Stimulated activated memory B cell treated with anti-CD40 and anti-IgM and Interleukin-4, amounts not matched to agents 10 μg/mL and 1 μg/mL and 100 μg/mL, for 72 hours (primary cell): Measurements from ENCODE around the gene C2orf72.
"Not testable (repeated sequence)": the region's sequence is repeated elsewhere in the genome, so short reads cannot be mapped to it uniquely, and the experiment has no call there.

Source experiments
- ATAC-seq: fragments of 150-1000 bp; cut with Tn5 transposase; 2 replicates; pipeline ENCODE4 v1.10.0; 2021
- H3K27ac Mint-ChIP-seq: one replicate; pipeline ENCODE4 v1.8.0; 2022; ENCODE audit warnings: mild to moderate bottlenecking, mixed read lengths
- H3K27me3 Mint-ChIP-seq: one replicate; pipeline ENCODE4 v1.8.0; 2022; ENCODE audit warnings: mixed read lengths
- H3K36me3 Mint-ChIP-seq: one replicate; pipeline ENCODE4 v1.8.0; 2022; ENCODE audit warnings: mixed read lengths
- H3K4me1 Mint-ChIP-seq: one replicate; pipeline ENCODE4 v1.8.0; 2022; ENCODE audit warnings: mixed read lengths
- H3K4me3 Mint-ChIP-seq: one replicate; pipeline ENCODE4 v1.8.0; 2022; ENCODE audit warnings: mild to moderate bottlenecking, moderate library complexity, mixed read lengths
- H3K9me3 Mint-ChIP-seq: one replicate; pipeline ENCODE4 v1.8.0; 2022; ENCODE audit warnings: mixed read lengths

The C2orf72 gene

GRCh38 chr2:231007286-231008098 lies 29.8 kb upstream of the C2orf72 start:
- ATAC-seq, result no peak
- no peaks in the 10 kb centered on the region for H3K4me1 Mint-ChIP-seq
- H3K36me3 Mint-ChIP-seq, result peaks cover 8% of the 10 kb centered on the region
- no peak overlapping the region for H3K27ac Mint-ChIP-seq
- H3K4me3 Mint-ChIP-seq, result no peak overlapping the region
- peaks cover 10% of the 10 kb centered on the region for H3K9me3 Mint-ChIP-seq
- peaks cover 16% of the 10 kb centered on the region for H3K27me3 Mint-ChIP-seq

DNA sequence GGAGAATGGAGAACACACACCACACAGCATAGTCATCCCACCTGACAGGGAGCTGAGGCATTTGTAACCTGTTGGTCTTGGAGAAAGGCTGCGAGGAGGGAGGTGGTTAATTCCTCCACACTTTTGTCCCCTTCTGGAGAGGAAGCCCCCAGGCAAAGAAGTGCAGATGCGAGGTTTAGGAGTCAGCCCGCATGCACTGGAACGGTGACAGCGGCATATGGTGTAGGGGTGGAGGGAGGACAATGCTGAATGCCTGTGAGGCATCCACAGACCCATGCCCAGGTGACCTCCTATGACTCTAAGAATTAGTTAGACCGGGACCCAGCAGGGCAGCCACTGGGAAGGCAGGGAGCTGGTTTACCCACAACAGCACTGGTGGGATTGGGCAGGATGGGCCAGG lies 29.2 kb upstream of the C2orf72 start:
- no peak overlapping the region for H3K4me3 Mint-ChIP-seq
- H3K9me3 Mint-ChIP-seq, result peaks cover 10% of the 10 kb centered on the region
- peaks cover 16% of the 10 kb centered on the region for H3K27me3 Mint-ChIP-seq
- H3K27ac Mint-ChIP-seq, result no peak overlapping the region
- no peak for ATAC-seq
- H3K36me3 Mint-ChIP-seq, result peaks cover 8% of the 10 kb centered on the region
- H3K4me1 Mint-ChIP-seq, result no peaks in the 10 kb centered on the region

DNA sequence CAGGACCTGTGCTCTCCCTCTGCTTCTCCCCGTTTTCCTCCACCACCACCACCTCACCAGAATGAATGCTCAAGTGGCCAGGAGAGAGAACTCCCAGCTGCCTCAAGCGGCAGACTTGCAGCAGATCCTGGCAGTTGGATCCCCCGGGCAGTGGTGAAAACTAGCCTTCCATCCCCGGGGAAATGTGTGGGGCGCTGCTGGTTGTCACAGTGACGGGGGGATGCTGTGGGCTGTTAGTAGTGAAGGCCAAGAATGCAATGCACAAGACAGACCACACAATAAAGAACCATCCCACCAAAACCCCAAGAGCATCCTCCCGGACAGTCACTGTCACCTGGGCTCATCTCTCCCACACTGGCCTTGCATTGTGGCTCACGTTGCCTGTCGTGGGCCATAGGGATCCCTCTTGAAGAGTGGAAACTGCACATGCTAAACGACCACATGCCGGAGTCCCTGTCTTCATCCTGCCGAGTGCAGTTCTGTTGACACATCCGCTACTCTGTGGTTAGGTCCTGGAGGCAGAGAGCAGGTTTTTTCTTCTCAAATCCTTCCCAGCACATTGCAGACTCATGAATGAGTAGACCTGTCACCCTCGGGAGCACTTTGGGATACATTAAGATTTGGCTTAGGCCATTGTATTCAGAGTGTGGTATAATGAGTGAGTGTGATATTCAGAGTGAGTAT lies 27.9 kb upstream of the C2orf72 start:
- no peak overlapping the region for H3K4me3 Mint-ChIP-seq
- ATAC-seq, result no peak
- no peaks in the 10 kb centered on the region for H3K4me1 Mint-ChIP-seq
- peaks cover 20% of the 10 kb centered on the region for H3K27me3 Mint-ChIP-seq
- peaks cover 8% of the 10 kb centered on the region for H3K36me3 Mint-ChIP-seq
- H3K9me3 Mint-ChIP-seq, result peaks cover 10% of the 10 kb centered on the region
- H3K27ac Mint-ChIP-seq, result no peak overlapping the region

DNA sequence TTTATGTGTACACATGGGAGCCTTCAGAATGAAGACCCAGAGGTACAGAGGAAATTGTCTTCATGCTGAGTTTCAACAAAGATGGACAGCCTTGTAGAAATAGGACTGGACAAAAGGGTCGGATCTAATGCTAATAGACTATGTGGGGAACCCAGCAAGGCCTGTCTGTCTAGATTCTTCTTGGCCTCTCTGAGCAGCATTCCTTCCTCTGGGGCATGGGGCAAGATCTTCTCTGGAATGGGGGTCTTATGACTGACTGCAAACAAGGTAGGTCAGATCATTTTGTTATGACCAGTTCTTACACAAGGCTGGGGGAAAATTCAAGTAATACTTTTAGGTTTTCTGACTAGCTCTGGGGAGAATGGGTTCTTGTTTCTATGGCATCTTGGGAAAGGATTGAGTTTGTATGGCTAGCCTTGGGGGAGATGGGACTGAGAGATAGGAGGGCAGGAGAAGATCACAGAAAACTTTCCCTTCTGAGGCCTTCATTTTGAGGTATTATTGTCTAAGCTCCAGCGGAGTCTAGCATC lies 27.1 kb upstream of the C2orf72 start:
- no peak overlapping the region for H3K27ac Mint-ChIP-seq
- no peak for ATAC-seq
- no peak overlapping the region for H3K4me3 Mint-ChIP-seq
- peaks cover 4% of the 10 kb centered on the region for H3K9me3 Mint-ChIP-seq
- peaks cover 5% of the 10 kb centered on the region for H3K36me3 Mint-ChIP-seq
- peaks cover 29% of the 10 kb centered on the region for H3K27me3 Mint-ChIP-seq
- no peaks in the 10 kb centered on the region for H3K4me1 Mint-ChIP-seq

- Mint-ChIP-seq H3K27ac (no peak overlapping the region), H3K27me3 (peaks cover 40% of the 10 kb centered on the region), H3K9me3 (no peaks in the 10 kb centered on the region), H3K4me3 (no peak overlapping the region), H3K36me3 (no peaks in the 10 kb centered on the region), H3K4me1 (no peaks in the 10 kb centered on the region)
- peak; percentile 18 for ATAC-seq
These were observed 25.8 kb upstream of the C2orf72 start for GRCh38 chr2:231011526-231011925.

DNA sequence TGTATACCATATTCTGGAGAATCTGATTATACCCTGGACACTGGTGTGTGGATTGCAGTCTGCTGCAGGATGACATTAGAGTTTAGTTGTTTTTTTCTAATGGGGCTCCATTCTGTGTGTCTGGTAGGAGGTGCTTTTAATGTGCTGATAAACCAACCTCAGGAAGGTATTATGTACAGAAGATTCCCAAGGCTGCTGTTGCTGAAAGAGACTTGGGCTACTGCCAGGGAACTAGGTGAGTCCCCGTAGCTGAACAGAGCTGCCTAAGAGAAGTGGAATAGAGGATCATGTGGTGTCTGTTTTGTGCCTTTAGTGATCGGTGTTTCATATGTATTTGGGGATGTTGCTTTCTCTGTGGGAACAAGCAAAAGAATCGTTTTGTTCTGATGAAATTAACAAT lies 24.9 kb upstream of the C2orf72 start:
- Mint-ChIP-seq H3K4me3 (no peak overlapping the region), H3K4me1 (no peaks in the 10 kb centered on the region), H3K27ac (no peak overlapping the region), H3K27me3 (peaks cover 49% of the 10 kb centered on the region), H3K36me3 (no peaks in the 10 kb centered on the region), H3K9me3 (no peaks in the 10 kb centered on the region)
- ATAC-seq, result no peak

- H3K27ac Mint-ChIP-seq, result no peak overlapping the region
- ATAC-seq, result no peak
- no peak overlapping the region for H3K4me3 Mint-ChIP-seq
- no peaks in the 10 kb centered on the region for H3K9me3 Mint-ChIP-seq
- H3K36me3 Mint-ChIP-seq, result no peaks in the 10 kb centered on the region
- no peaks in the 10 kb centered on the region for H3K4me1 Mint-ChIP-seq
- H3K27me3 Mint-ChIP-seq, result peaks cover 58% of the 10 kb centered on the region
These were observed 23.5 kb upstream of the C2orf72 start for GRCh38 chr2:231013820-231014219.

- H3K27me3 Mint-ChIP-seq, result peaks cover 74% of the 10 kb centered on the region
- no peak for ATAC-seq
These were observed 21.8 kb upstream of the C2orf72 start for GRCh38 chr2:231015478-231015877.

DNA sequence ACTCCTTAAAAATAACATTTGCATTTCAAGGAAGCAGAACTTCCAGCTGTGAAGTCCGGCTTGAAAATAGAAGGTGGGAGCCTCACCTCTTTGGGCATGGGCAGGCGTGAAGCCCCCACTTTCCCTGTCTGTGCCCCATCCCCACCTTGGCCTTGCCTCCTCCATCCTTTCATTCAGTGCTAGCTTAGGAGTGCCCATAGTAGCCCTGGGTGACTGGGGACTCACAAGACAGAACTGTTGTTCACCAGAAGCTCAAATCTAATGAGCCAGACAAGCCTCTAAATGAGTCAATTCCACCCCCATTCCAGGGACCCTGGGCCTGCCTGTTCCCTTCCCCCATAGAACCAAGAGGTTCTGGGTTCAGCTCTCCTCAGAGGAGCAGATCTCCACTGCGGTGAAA lies 21.4 kb upstream of the C2orf72 start:
- no peak for ATAC-seq
- Mint-ChIP-seq H3K4me1 (no peaks in the 10 kb centered on the region), H3K27ac (no peak overlapping the region), H3K4me3 (no peak overlapping the region), H3K9me3 (no peaks in the 10 kb centered on the region), H3K27me3 (peaks cover 78% of the 10 kb centered on the region), H3K36me3 (no peaks in the 10 kb centered on the region)

More at GRCh38 chr2:231015478-231015877, 21.8 kb upstream of the C2orf72 start:
- Mint-ChIP-seq H3K36me3 (no peaks in the 10 kb centered on the region), H3K9me3 (no peaks in the 10 kb centered on the region), H3K4me1 (no peaks in the 10 kb centered on the region), H3K4me3 (no peak overlapping the region), H3K27ac (no peak overlapping the region)

DNA sequence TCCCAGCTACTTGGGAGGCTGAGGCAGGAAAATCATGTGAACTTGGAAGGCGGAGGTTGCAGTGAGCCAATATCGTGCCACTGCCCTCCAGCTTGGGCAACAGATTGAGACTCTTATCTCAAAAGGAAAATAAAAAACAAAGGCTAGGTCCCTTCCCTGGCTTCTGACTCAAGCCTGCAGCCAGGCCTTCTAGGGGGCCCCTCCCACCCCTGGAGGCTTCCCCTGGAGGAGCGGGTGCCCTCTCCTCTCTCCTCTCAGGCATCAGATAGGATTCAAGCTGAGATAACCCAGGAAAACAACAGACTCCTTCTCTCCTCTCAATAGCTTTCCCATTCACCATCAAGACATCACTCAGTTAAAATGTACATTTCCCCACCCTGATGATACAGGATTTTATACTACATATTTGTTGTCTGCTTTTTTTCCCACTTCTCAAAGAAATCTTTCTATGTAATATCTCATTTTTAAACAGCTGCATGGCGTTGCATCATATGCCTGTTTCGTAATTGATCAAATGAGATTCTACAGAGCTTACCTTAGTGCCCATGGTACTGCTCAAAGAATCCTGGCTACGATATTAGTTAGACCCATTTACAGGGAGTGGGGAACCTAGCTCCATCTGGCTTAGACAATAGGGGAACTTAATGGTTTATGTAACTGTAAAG lies 20.6 kb upstream of the C2orf72 start:
- Mint-ChIP-seq H3K9me3 (no peaks in the 10 kb centered on the region), H3K36me3 (no peaks in the 10 kb centered on the region), H3K4me3 (no peak overlapping the region), H3K27ac (no peak overlapping the region), H3K4me1 (no peaks in the 10 kb centered on the region), H3K27me3 (peaks cover 78% of the 10 kb centered on the region)
- no peak for ATAC-seq

GRCh38 chr2:231017231-231017598 lies 20.1 kb upstream of the C2orf72 start:
- peaks cover 73% of the 10 kb centered on the region for H3K27me3 Mint-ChIP-seq
- no peak for ATAC-seq
- H3K9me3 Mint-ChIP-seq, result no peaks in the 10 kb centered on the region
- H3K4me1 Mint-ChIP-seq, result no peaks in the 10 kb centered on the region
- H3K36me3 Mint-ChIP-seq, result no peaks in the 10 kb centered on the region
- no peak overlapping the region for H3K4me3 Mint-ChIP-seq
- H3K27ac Mint-ChIP-seq, result no peak overlapping the region

DNA sequence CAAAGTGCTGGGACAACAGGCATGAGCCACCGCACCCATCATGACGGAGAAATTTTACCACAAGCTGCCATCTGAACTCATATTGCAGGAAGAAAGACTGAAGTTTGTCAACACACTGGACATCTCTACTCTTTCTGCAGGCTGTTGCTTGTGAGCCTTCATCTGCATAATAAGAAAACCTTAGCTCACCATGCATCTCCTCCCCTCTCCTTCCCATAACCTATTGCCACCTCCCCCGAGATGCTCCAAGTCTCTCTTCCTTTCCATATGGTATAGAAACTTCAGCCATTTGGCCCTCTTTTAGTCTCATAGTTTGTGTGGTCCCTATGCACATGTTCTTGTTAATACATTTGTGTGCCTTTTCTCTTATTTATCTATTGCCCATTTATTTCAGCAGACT lies 19.1 kb upstream of the C2orf72 start:
- Mint-ChIP-seq H3K27ac (no peak overlapping the region), H3K4me1 (no peaks in the 10 kb centered on the region), H3K36me3 (no peaks in the 10 kb centered on the region), H3K9me3 (no peaks in the 10 kb centered on the region), H3K27me3 (peaks cover 69% of the 10 kb centered on the region), H3K4me3 (no peak overlapping the region)
- ATAC-seq, result no peak

- H3K4me1 Mint-ChIP-seq, H3K27ac Mint-ChIP-seq, H3K36me3 Mint-ChIP-seq, ATAC-seq, H3K4me3 Mint-ChIP-seq, H3K9me3 Mint-ChIP-seq: not testable (repeated sequence)
- H3K27me3 Mint-ChIP-seq, result peaks cover 32% of the 10 kb centered on the region
These were observed 12.3 kb upstream of the C2orf72 start for GRCh38 chr2:231025059-231025458.

- Mint-ChIP-seq H3K36me3 (no peaks in the 10 kb centered on the region), H3K9me3 (no peaks in the 10 kb centered on the region), H3K4me1 (peaks cover 7% of the 10 kb centered on the region), H3K4me3 (no peak overlapping the region), H3K27me3 (peaks cover 9% of the 10 kb centered on the region), H3K27ac (no peak overlapping the region)
- ATAC-seq, result no peak
These were observed 8.4 kb upstream of the C2orf72 start for GRCh38 chr2:231028889-231029288.

DNA sequence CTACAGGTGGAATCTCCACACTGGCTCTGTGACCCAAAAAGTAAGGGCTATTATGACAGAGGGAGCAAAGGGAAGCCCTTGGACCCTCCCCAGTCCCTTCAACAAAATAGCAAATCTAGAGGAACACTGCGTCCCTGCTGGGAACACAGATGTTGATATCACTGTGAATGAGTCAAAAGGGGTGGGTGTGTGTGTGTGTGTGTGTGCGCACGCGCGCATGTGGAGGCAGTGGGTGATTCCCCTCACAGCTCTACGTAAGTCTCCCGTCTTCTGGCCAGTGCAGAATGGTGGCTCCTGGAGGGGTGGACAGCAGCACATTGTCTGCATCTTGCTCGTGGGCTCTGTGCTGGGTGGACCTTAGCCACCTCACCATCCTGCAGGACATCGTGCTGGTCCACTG lies 7.8 kb upstream of the C2orf72 start:
- Mint-ChIP-seq H3K36me3 (no peaks in the 10 kb centered on the region), H3K27ac (no peak overlapping the region), H3K9me3 (no peaks in the 10 kb centered on the region), H3K4me3 (no peak overlapping the region), H3K4me1 (peaks cover 14% of the 10 kb centered on the region), H3K27me3 (peaks cover 8% of the 10 kb centered on the region)
- ATAC-seq, result no peak
